ENCODE results near the gene CSK. TPM values are rescaled to one million over a fixed set of nuclear protein-coding genes. Genes with fewer than 3 reads are reported as not detected.

The CSK gene
- total and polyA plus RNA-seq, 2 experiments from 2014 or later: 16.9 to 19.1 TPM

GRCh38 chr15:74748322-74748946, 33.4 kb upstream of the CSK start, which contains the start of gene CYP1A2:
Gene CYP1A2 (plus strand): TSS chr15:74748845. CDS start chr15:74749739, 894 bp downstream.
- no peaks in the 10 kb centered on the region for H3K36me3 ChIP-seq (replicated peaks; ENCODE audit: insufficient read depth, low read depth)
- TF ChIP-seq EZH2 (IDR thresholded peaks at IDR 0.05; ENCODE audit: borderline replicate concordance) (no peak), EZH2phosphoT487 (IDR thresholded peaks at IDR 0.05; ENCODE audit: low read depth, severe bottlenecking, unreplicated experiment) (no peak), CTCF (IDR thresholded peaks at IDR 0.05; ENCODE audit: poor library complexity) (no peak)
- no peak within 1 kb of the TSS for H2AFZ ChIP-seq
- H3K4me1 ChIP-seq (ENCODE audit: insufficient read depth): no peaks in the 10 kb centered on the region
- DNase-seq (ENCODE audit: low spot score): no peak
- H3K4me2 ChIP-seq: no peak within 1 kb of the TSS
- WGBS (ENCODE audit: low lambda C conversion rate, missing lambda C conversion rate): 78% methylated on average over 3 of the region's 3 CpGs
- no peaks in the 10 kb centered on the region for H3K9me2 ChIP-seq (replicated peaks; ENCODE audit: insufficient read depth)
- H3K4me3 ChIP-seq: no peak within 1 kb of the TSS
- H3K27ac ChIP-seq: no peak within 1 kb of the TSS
- H3K79me2 ChIP-seq: no peaks in the 10 kb centered on the region
- no peaks in the 10 kb centered on the region for H3K27me3 ChIP-seq
- H3K9me3 ChIP-seq (ENCODE audit: low read depth): no peaks in the 10 kb centered on the region
- no peaks in the 10 kb centered on the region for H4K20me1 ChIP-seq (ENCODE audit: insufficient read depth, poor library complexity, severe bottlenecking)

GRCh38 chr15:74749832-74750231, 32.0 kb upstream of the CSK start:
- no peaks in the 10 kb centered on the region for H4K20me1 ChIP-seq (ENCODE audit: insufficient read depth, poor library complexity, severe bottlenecking)
- no peak for DNase-seq (ENCODE audit: low spot score)
- 95% methylated on average over 17 of the region's 20 CpGs for WGBS (ENCODE audit: low lambda C conversion rate, missing lambda C conversion rate)
- no peaks in the 10 kb centered on the region for H3K79me2 ChIP-seq
- no peaks in the 10 kb centered on the region for H3K4me1 ChIP-seq (ENCODE audit: insufficient read depth)
- no peak overlapping the region for H3K4me3 ChIP-seq
- H3K36me3 ChIP-seq (replicated peaks; ENCODE audit: insufficient read depth, low read depth): no peaks in the 10 kb centered on the region
- H3K27me3 ChIP-seq: no peaks in the 10 kb centered on the region
- H3K27ac ChIP-seq: no peak overlapping the region
- no peak for TF ChIP-seq EZH2phosphoT487 (IDR thresholded peaks at IDR 0.05; ENCODE audit: low read depth, severe bottlenecking, unreplicated experiment)
- no peak for TF ChIP-seq CTCF (IDR thresholded peaks at IDR 0.05; ENCODE audit: poor library complexity)
- no peak for TF ChIP-seq EZH2 (IDR thresholded peaks at IDR 0.05; ENCODE audit: borderline replicate concordance)
- no peaks in the 10 kb centered on the region for H3K9me3 ChIP-seq (ENCODE audit: low read depth)
- H3K9me2 ChIP-seq (replicated peaks; ENCODE audit: insufficient read depth): no peaks in the 10 kb centered on the region
- H2AFZ ChIP-seq: no peak overlapping the region
- no peak overlapping the region for H3K4me2 ChIP-seq

GRCh38 chr15:74750751-74751150, 31.1 kb upstream of the CSK start:
- Histone ChIP-seq H2AFZ (no peak overlapping the region), H3K4me1 (ENCODE audit: insufficient read depth) (no peaks in the 10 kb centered on the region), H3K4me2 (no peak overlapping the region), H4K20me1 (ENCODE audit: insufficient read depth, poor library complexity, severe bottlenecking) (no peaks in the 10 kb centered on the region), H3K9me2 (replicated peaks; ENCODE audit: insufficient read depth) (no peaks in the 10 kb centered on the region), H3K27ac (no peak overlapping the region), H3K9me3 (ENCODE audit: low read depth) (no peaks in the 10 kb centered on the region), H3K27me3 (no peaks in the 10 kb centered on the region), H3K79me2 (no peaks in the 10 kb centered on the region), H3K36me3 (replicated peaks; ENCODE audit: insufficient read depth, low read depth) (no peaks in the 10 kb centered on the region), H3K4me3 (no peak overlapping the region)
- WGBS (ENCODE audit: low lambda C conversion rate, missing lambda C conversion rate): 38% methylated on average over 2 of the region's 2 CpGs
- TF ChIP-seq CTCF (IDR thresholded peaks at IDR 0.05; ENCODE audit: poor library complexity) (no peak), EZH2phosphoT487 (IDR thresholded peaks at IDR 0.05; ENCODE audit: low read depth, severe bottlenecking, unreplicated experiment) (no peak), EZH2 (IDR thresholded peaks at IDR 0.05; ENCODE audit: borderline replicate concordance) (no peak)
- DNase-seq (ENCODE audit: low spot score): no peak

All from hepatocyte (in vitro differentiated cells).